Breast epithelium (tissue), 3 donors: ENCODE measurements around the gene MRTFB.

Experiments used
- POLR2A ChIP-seq: fragments of 450-650 bp; IDR thresholded peaks from one replicate; pipeline ENCODE4 v1.6.1; 2016; ENCODE audit warnings: antibody characterized with exemption, mild to moderate bottlenecking, moderate library complexity
- POLR2AphosphoS5 ChIP-seq, 3 donors: sonication (generic); formaldehyde crosslinking; IDR thresholded peaks; one replicate each; pipeline ENCODE4 v1.6.1; 2017; ENCODE audit warnings: antibody characterized with exemption in 3 of 3
- TF ChIP-seq, protein P1 (sequence below), 3 donors: fragments of 450-650 bp; IDR thresholded peaks; one replicate each; pipeline ENCODE4 v1.5.1; 2016 to 2017; ENCODE audit warnings: antibody characterized with exemption in 3 of 3, mild to moderate bottlenecking in 3 of 3, moderate library complexity in 3 of 3

DNA sequence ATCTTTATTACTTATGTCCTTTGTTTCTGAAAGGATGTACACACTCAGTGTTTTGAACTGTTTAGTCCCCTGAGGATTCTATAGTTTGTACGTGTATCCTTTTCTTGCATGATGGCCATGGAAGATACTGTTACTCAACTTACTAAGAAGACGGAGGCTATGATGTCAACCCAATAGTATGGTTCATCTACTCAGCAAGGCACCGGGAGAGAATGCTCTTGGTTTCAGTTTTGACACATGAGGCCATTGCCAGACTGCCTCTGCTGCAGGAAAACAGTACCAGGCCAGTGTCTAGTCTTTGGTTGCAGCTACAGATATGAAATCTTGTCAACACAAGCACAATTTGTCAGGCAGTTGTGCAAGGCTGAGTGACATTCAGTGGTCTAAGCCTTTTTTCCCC lies 134.5 kb downstream of the MRTFB start:
- TF ChIP-seq POLR2A = no peak
- TF ChIP-seq, protein P1, sequence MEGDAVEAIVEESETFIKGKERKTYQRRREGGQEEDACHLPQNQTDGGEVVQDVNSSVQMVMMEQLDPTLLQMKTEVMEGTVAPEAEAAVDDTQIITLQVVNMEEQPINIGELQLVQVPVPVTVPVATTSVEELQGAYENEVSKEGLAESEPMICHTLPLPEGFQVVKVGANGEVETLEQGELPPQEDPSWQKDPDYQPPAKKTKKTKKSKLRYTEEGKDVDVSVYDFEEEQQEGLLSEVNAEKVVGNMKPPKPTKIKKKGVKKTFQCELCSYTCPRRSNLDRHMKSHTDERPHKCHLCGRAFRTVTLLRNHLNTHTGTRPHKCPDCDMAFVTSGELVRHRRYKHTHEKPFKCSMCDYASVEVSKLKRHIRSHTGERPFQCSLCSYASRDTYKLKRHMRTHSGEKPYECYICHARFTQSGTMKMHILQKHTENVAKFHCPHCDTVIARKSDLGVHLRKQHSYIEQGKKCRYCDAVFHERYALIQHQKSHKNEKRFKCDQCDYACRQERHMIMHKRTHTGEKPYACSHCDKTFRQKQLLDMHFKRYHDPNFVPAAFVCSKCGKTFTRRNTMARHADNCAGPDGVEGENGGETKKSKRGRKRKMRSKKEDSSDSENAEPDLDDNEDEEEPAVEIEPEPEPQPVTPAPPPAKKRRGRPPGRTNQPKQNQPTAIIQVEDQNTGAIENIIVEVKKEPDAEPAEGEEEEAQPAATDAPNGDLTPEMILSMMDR (IDR thresholded peaks at IDR 0.05) = no peak
- no peak for TF ChIP-seq POLR2AphosphoS5 (IDR thresholded peaks at IDR 0.05)
